Measurements from ENCODE around the gene ADAR.

DNA sequence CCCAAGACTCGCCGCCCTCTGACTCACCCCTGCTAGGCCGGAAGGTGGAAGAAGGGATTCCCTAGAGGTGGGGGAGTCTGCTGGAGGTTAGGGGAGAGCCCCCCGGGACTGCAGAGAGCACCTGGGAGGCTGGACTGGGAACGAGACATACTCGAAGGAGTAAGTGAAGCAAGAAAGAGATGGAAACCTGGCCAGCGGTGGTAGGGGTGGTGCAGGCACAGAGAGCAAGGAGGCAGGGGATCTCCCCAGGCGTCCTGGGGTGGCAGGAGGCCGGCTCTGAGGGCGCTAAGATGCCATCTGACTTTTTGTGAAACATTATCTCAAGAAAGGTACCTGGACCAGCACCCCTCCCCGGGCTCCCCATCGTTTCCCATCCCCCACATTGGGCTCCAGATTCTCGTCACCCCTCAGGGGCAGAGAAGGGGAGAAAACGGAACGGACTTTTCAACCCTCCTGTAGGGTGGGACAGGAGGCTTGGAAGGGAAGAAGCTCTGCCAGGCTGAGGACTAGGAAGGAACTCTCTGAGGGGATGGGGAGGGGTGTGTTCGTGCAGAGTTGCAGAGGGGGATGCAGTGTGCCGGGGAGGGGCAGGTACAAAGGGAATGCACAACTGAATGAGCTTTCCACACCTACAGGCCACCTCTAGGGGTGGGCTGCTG is 39.7 kb downstream of the ADAR start:
- TF ChIP-seq EZH2phosphoT487 (IDR thresholded peaks at IDR 0.05; ENCODE audit: borderline replicate concordance, low read length) = no peak
- TF ChIP-seq, protein P1, sequence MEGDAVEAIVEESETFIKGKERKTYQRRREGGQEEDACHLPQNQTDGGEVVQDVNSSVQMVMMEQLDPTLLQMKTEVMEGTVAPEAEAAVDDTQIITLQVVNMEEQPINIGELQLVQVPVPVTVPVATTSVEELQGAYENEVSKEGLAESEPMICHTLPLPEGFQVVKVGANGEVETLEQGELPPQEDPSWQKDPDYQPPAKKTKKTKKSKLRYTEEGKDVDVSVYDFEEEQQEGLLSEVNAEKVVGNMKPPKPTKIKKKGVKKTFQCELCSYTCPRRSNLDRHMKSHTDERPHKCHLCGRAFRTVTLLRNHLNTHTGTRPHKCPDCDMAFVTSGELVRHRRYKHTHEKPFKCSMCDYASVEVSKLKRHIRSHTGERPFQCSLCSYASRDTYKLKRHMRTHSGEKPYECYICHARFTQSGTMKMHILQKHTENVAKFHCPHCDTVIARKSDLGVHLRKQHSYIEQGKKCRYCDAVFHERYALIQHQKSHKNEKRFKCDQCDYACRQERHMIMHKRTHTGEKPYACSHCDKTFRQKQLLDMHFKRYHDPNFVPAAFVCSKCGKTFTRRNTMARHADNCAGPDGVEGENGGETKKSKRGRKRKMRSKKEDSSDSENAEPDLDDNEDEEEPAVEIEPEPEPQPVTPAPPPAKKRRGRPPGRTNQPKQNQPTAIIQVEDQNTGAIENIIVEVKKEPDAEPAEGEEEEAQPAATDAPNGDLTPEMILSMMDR (conservative IDR thresholded peaks at IDR 0.05; ENCODE audit: low read depth, low read length) = no peak

Data from PC-3 (cell line).